ENCODE measurements around the gene PTDSS2. TPM values are rescaled to one million over a fixed set of nuclear protein-coding genes. Genes with fewer than 3 reads are reported as not detected.

The PTDSS2 gene
- total RNA-seq, 1 donor from 2014 or later, result 52.4 TPM

DNA sequence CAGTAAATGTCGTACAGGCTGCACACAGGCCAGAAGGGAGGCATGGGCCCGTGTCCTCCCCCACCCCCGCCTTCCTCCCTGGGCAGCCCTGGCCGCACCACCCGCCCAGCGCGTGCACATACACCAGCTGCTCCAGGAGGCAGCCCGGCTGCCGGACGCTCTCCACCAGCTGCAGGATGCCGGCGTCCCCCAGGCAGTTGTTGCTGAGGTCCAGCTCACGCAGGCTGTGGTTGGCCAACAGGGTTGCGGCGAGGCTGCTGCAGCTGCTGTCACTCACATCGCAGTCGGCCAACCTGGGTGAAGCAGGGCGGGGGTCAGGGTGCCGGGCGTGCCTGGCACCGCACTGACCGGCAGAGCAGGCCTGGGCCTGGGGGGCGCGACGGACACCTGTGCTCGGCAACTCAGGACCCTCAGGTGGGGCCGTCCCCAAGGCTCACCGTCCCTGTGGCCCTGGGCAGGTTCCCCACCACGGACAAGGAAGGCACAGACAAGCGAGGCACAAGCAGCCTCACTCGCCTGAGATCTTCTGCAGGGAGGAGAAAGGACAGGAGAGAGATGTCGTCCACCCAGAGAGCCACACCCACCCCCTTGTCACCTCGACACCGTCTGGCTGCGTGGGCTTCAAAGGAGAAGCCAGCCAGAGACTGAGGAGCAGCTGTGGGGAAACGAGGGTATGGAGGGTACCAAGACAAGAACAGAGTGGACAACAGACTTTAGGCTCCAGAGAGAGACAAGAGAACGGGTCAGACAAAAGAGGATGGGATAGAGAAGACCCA lies 44.9 kb downstream of the PTDSS2 start:
- Mint-ChIP-seq H3K27ac (ENCODE audit: unreplicated experiment) (peak overlapping the region; percentile 52), H3K36me3 (ENCODE audit: low read depth) (peaks cover 25% of the 10 kb centered on the region), H3K27me3 (ENCODE audit: low read depth) (peaks cover 3% of the 10 kb centered on the region), H3K4me3 (no peak overlapping the region), H3K9me3 (peaks cover 9% of the 10 kb centered on the region), H3K4me1 (no peaks in the 10 kb centered on the region)
- DNase-seq (ENCODE audit: low read depth, low spot score), result no peak
- TF ChIP-seq, protein P1, sequence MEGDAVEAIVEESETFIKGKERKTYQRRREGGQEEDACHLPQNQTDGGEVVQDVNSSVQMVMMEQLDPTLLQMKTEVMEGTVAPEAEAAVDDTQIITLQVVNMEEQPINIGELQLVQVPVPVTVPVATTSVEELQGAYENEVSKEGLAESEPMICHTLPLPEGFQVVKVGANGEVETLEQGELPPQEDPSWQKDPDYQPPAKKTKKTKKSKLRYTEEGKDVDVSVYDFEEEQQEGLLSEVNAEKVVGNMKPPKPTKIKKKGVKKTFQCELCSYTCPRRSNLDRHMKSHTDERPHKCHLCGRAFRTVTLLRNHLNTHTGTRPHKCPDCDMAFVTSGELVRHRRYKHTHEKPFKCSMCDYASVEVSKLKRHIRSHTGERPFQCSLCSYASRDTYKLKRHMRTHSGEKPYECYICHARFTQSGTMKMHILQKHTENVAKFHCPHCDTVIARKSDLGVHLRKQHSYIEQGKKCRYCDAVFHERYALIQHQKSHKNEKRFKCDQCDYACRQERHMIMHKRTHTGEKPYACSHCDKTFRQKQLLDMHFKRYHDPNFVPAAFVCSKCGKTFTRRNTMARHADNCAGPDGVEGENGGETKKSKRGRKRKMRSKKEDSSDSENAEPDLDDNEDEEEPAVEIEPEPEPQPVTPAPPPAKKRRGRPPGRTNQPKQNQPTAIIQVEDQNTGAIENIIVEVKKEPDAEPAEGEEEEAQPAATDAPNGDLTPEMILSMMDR (conservative IDR thresholded peaks at IDR 0.05), result no peak

DNA sequence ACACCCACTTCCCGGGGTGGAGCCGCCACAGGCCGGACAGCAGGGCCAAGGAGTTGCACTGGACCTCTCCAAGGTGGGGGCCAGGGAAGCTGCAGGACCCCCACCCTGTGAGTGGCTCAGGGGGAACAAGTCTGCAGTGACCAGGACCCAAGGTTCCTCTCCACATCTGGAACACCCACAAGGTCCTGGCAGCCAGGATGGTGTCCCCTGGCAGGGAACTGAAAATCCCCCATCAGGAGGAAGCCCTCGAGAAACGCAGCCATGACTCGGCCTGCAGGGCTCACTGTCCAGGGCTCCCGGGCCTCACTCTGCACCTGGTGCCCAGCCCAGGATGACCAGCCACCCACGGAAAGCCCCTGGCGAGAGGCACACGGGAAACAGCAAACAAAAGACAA lies 45.5 kb downstream of the PTDSS2 start:
- H3K27ac Mint-ChIP-seq (ENCODE audit: unreplicated experiment), result no peak overlapping the region
- TF ChIP-seq, protein P1 (conservative IDR thresholded peaks at IDR 0.05), result no peak
- H3K9me3 Mint-ChIP-seq, result peaks cover 9% of the 10 kb centered on the region
- peaks cover 3% of the 10 kb centered on the region for H3K27me3 Mint-ChIP-seq (ENCODE audit: low read depth)
- DNase-seq (ENCODE audit: low read depth, low spot score), result no peak
- peaks cover 27% of the 10 kb centered on the region for H3K36me3 Mint-ChIP-seq (ENCODE audit: low read depth)
- H3K4me3 Mint-ChIP-seq, result no peak overlapping the region
- H3K4me1 Mint-ChIP-seq, result no peaks in the 10 kb centered on the region

DNA sequence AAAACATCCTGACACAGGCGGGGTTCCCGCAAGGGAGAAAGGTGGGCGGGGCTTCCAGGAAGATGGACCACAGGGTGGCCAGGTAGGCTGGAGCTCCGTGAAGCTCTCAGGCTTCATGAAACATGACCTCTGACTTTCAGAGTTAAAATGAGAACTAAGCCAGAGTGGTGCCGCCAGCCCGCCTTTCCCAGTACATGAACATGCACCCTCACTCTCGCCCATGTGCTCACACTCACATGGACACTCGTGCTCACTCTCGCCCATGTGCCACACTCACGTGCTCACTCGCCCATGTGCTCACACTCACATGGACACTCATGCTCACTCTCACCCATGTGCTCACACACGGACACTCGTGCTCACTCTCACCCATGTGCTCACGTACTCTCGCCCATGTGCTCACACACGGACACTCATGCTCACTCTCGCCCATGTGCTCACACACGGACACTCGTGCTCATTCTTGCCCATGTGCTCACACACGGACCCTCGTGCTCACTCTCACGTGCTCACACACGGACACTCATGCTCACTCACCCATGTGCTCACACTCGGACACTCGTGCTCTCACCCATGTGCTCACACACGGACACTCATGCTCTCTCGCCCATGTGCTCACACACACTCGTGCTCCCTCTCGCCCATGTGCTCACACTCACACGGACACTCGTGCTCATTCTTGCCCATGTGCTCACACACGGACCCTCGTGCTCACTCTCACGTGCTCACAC lies 46.9 kb downstream of the PTDSS2 start:
- Mint-ChIP-seq H3K27ac (ENCODE audit: unreplicated experiment) (peak overlapping the region; percentile 43), H3K36me3 (ENCODE audit: low read depth) (peaks cover 27% of the 10 kb centered on the region), H3K27me3 (ENCODE audit: low read depth) (peaks cover 3% of the 10 kb centered on the region), H3K4me1 (no peaks in the 10 kb centered on the region), H3K9me3 (peaks cover 9% of the 10 kb centered on the region), H3K4me3 (peak overlapping the region; percentile 44)
- DNase-seq (ENCODE audit: low read depth, low spot score), result no peak
- TF ChIP-seq, protein P1 (conservative IDR thresholded peaks at IDR 0.05), result no peak

DNA sequence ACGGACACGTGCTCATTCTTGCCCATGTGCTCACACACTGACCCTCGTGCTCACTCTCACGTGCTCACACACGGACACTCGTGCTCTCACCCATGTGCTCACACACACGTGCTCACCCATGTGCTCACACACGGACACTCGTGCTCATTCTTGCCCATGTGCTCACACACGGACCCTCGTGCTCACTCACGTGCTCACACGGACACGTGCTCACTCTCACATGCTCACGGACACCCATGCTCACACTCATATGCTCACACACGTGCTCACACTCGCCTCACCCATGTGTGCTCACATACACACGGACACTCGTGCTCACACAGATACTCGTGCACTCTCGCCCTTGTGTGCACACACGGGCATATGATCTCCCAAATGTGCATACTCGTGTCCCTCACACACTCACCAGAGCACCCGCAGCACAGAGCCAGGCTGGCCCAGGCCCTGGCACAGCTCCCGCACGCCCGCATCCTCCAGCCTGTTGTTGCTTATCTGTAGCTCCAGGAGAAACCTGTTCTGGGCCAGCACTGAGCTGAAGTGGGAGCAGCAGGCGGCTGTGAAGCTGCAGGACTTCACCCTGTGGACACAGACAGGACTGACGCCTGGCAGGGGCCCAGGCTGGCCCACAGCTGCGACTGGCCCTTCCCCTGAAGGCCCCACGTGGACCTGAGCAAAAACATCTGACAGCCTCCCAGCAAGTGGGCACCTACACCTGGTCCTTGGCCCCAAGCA lies 47.7 kb downstream of the PTDSS2 start:
- no peak overlapping the region for H3K27ac Mint-ChIP-seq (ENCODE audit: unreplicated experiment)
- peaks cover 3% of the 10 kb centered on the region for H3K27me3 Mint-ChIP-seq (ENCODE audit: low read depth)
- DNase-seq (ENCODE audit: low read depth, low spot score), result no peak
- peaks cover 9% of the 10 kb centered on the region for H3K9me3 Mint-ChIP-seq
- peak overlapping the region; percentile 57 for H3K4me3 Mint-ChIP-seq
- H3K36me3 Mint-ChIP-seq (ENCODE audit: low read depth), result peaks cover 27% of the 10 kb centered on the region
- TF ChIP-seq, protein P1 (conservative IDR thresholded peaks at IDR 0.05), result no peak
- H3K4me1 Mint-ChIP-seq, result no peaks in the 10 kb centered on the region

DNA sequence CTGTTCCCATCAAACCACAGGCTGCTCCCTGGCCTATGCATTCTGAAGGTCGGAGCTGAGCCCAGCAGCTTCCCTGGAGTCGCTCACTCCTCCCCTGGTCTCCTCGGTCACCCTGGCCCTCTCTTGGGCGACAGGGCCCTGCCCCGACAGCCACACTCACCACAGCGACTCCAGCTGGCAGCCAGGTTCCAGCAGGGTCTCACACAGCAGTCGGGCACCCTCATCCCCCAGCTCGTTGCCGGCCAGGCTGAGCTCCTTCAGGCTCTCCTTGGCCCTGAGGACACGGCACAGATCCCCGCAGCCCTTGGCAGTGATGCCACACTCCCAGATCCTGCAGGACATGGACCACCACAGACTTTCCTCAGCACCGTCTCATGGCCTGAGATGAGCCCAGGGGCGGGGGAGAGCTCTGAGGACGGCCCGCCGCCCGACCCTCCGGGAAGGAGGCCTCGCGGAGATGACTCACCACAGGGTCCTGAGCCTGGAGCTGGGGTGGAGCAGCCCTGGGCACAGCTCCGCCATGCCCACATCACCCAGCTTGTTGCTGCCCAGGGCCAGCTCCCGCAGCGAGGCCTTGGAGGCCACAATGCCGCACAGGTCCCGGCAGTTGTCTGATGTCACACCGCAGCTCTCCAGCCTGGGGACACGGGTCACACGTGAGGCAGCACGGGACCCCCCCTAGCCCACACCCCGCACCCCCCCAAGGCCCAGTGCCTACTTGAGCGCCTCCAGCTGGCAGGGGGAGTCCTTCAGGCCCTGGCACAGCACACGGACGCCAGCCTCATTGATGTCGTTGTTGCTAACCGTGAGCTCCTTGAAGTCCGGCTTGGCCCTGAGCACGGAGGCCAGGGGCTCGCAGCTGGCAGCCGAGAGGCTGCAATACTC lies 48.5 kb downstream of the PTDSS2 start:
- Mint-ChIP-seq H3K36me3 (ENCODE audit: low read depth) (peaks cover 27% of the 10 kb centered on the region), H3K27ac (ENCODE audit: unreplicated experiment) (no peak overlapping the region), H3K9me3 (peaks cover 9% of the 10 kb centered on the region), H3K4me3 (no peak overlapping the region), H3K27me3 (ENCODE audit: low read depth) (peaks cover 3% of the 10 kb centered on the region), H3K4me1 (no peaks in the 10 kb centered on the region)
- TF ChIP-seq, protein P1 (conservative IDR thresholded peaks at IDR 0.05), result no peak
- no peak for DNase-seq (ENCODE audit: low read depth, low spot score)

All from neural crest cell (in vitro differentiated cells).